HL-60 (cell line): ENCODE measurements around the gene ADAR.
"Not testable (repeated sequence)": the region's sequence is repeated elsewhere in the genome, so short reads cannot be mapped to it uniquely, and the experiment has no call there.

ENCODE experiments used
- DNase-seq, 2 experiments: peaks; one replicate each; pipeline ENCODE4 v3.0.0-alpha.2; 2010 to 2020; ENCODE audit warnings: low read depth in 1 of 2, low spot score in 1 of 2
- H3K27ac ChIP-seq: fragments of 250-450 bp; sonication (Bioruptor Pico); replicated peaks from 2 replicates; pipeline ENCODE4 v1.5.1; 2020; ENCODE audit warnings: mild to moderate bottlenecking, moderate library complexity
- H3K27me3 ChIP-seq: fragments of 250-450 bp; sonication (Bioruptor Pico); 2 replicates; pipeline ENCODE4 v1.5.1; 2021; ENCODE audit warnings: mild to moderate bottlenecking, moderate library complexity; ENCODE audit not compliant: insufficient read depth, poor library complexity, severe bottlenecking
- H3K4me3 ChIP-seq: replicated peaks from 2 replicates; pipeline ENCODE4 v1.5.1; 2011; ENCODE audit warnings: mild to moderate bottlenecking, control low read depth, low read length; ENCODE audit not compliant: insufficient read depth
- GABPA ChIP-seq: IDR thresholded peaks from 2 replicates; pipeline ENCODE4 v1.6.1; 2012; ENCODE audit warnings: low read depth
- POLR2AphosphoS5 ChIP-seq: IDR thresholded peaks from 2 replicates; pipeline ENCODE4 v1.6.1; 2012; ENCODE audit warnings: low read depth
- REST ChIP-seq: IDR thresholded peaks from 2 replicates; pipeline ENCODE4 v1.6.1; 2012; ENCODE audit warnings: low read depth; ENCODE audit not compliant: insufficient replicate concordance
- SPI1 ChIP-seq: IDR thresholded peaks from 2 replicates; pipeline ENCODE4 v1.6.1; 2012; ENCODE audit warnings: low read depth, mild to moderate bottlenecking, borderline replicate concordance
- long read RNA-seq: library from polyadenylated mRNA; unstranded; transcript quantifications from one replicate; pipeline ENCODE4 v2.0.0, GENCODE V29; 2020
- TF ChIP-seq, protein P1 (sequence below): IDR thresholded peaks from one replicate; pipeline ENCODE4 v1.5.1; 2011; ENCODE audit warnings: low read length, control low read depth, inconsistent platforms; ENCODE audit not compliant: insufficient read depth

ADAR gene, protein sequence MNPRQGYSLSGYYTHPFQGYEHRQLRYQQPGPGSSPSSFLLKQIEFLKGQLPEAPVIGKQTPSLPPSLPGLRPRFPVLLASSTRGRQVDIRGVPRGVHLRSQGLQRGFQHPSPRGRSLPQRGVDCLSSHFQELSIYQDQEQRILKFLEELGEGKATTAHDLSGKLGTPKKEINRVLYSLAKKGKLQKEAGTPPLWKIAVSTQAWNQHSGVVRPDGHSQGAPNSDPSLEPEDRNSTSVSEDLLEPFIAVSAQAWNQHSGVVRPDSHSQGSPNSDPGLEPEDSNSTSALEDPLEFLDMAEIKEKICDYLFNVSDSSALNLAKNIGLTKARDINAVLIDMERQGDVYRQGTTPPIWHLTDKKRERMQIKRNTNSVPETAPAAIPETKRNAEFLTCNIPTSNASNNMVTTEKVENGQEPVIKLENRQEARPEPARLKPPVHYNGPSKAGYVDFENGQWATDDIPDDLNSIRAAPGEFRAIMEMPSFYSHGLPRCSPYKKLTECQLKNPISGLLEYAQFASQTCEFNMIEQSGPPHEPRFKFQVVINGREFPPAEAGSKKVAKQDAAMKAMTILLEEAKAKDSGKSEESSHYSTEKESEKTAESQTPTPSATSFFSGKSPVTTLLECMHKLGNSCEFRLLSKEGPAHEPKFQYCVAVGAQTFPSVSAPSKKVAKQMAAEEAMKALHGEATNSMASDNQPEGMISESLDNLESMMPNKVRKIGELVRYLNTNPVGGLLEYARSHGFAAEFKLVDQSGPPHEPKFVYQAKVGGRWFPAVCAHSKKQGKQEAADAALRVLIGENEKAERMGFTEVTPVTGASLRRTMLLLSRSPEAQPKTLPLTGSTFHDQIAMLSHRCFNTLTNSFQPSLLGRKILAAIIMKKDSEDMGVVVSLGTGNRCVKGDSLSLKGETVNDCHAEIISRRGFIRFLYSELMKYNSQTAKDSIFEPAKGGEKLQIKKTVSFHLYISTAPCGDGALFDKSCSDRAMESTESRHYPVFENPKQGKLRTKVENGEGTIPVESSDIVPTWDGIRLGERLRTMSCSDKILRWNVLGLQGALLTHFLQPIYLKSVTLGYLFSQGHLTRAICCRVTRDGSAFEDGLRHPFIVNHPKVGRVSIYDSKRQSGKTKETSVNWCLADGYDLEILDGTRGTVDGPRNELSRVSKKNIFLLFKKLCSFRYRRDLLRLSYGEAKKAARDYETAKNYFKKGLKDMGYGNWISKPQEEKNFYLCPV
- long read RNA-seq, full-length matches to known transcripts = 8 of 100 reads
- long read RNA-seq, partial matches to known transcripts = 57 of 100 reads
- long read RNA-seq, other reads (novel, unspliced or antisense) = 35 of 100 reads

DNA sequence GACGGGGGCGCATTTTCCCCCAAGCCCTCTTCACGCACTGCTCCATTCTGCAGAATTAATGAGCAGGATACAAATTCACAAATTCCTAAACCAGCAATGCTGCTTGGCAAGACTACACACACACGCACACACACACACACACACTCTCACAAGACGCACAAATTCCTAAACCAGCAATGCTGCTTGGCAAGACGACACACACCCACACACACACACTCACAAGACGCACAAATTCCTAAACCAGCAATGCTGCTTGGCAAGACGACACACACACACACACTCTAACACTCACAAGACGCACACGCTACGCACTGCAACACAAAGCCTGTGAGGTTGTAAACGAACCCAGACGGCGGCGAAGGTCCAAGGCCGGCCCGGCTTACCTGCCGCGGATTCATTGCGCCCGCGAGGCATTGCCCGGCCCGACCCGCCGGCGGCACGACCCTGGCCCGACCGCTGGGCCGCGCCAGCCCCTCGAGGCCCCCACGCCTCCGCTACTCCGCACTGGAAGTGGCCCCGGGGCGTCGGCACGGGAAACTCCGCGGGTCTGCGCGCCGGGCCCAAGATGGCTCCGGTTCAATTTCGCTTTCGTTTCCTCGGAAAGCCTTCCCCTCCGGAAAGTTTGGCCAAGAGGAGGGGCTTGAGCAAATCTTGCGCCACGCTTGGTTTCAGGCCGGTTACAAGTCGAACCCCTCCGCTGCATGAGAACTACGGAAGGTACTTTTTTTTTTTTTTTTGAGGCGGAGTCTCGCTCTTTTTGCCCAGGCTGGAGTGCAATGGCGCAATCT lies at the start of gene ADAR:
Gene ADAR, minus strand, starts transcription at position 578 of the 788 bp plus-strand sequence. Its CDS starts 180 bp downstream, at position 398.
- peak within 1 kb of the TSS; percentile 64 for H3K27ac ChIP-seq
- H3K4me3 ChIP-seq = peak within 1 kb of the TSS; percentile 60
- no peaks in the 10 kb centered on the region for H3K27me3 ChIP-seq
- TF ChIP-seq, protein P1, sequence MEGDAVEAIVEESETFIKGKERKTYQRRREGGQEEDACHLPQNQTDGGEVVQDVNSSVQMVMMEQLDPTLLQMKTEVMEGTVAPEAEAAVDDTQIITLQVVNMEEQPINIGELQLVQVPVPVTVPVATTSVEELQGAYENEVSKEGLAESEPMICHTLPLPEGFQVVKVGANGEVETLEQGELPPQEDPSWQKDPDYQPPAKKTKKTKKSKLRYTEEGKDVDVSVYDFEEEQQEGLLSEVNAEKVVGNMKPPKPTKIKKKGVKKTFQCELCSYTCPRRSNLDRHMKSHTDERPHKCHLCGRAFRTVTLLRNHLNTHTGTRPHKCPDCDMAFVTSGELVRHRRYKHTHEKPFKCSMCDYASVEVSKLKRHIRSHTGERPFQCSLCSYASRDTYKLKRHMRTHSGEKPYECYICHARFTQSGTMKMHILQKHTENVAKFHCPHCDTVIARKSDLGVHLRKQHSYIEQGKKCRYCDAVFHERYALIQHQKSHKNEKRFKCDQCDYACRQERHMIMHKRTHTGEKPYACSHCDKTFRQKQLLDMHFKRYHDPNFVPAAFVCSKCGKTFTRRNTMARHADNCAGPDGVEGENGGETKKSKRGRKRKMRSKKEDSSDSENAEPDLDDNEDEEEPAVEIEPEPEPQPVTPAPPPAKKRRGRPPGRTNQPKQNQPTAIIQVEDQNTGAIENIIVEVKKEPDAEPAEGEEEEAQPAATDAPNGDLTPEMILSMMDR = no peak
- TF ChIP-seq REST = peak; percentile 59
- TF ChIP-seq GABPA = peak; percentile 50
- TF ChIP-seq SPI1 = peak; percentile 38; the same call in 1 of the 2 replicates
- peak; percentile 58 for TF ChIP-seq POLR2AphosphoS5
- DNase-seq = peak; percentile 95 to 98

DNA sequence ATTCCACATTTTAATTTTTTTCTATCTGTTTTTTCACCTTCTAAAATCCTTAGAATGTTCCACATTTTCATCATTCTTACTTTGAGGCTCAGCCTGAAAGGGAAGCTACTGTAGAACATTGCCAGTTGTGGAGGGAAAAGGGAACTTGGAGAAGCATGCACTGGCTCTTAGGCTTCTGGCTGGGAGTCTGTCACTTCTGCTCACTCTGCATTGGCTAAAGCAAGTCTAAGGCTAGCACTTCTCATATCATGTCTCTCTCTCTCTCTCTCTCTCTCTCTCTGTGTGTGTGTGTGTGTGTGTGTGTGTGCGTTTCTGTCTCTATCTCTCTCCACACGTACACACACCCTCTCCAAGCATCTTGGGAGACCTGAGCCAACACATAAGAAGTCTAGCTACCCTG lies 49.6 kb upstream of the ADAR start:
- TF ChIP-seq GABPA (no peak), POLR2AphosphoS5 (no peak), SPI1 (peak; percentile 49), REST (no peak)
- TF ChIP-seq, protein P1 = no peak

GRCh38 chr1:154652893-154653292 lies 44.9 kb upstream of the ADAR start:
- Histone ChIP-seq H3K27me3 (no peaks in the 10 kb centered on the region), H3K4me3 (no peak overlapping the region), H3K27ac (no peak overlapping the region)
- no peak for DNase-seq
- TF ChIP-seq, protein P1 = no peak
- TF ChIP-seq GABPA (no peak), SPI1 (no peak), POLR2AphosphoS5 (no peak), REST (no peak)

More for the DNA sequence above, 49.6 kb upstream of the ADAR start:
- Histone ChIP-seq H3K27ac (no peak overlapping the region), H3K27me3 (no peaks in the 10 kb centered on the region), H3K4me3 (no peak overlapping the region)
- DNase-seq = peak in 1 of 2 experiments; percentile 78

- H3K27me3 ChIP-seq, H3K4me3 ChIP-seq, H3K27ac ChIP-seq, DNase-seq: not testable (repeated sequence)
These were observed 36.7 kb upstream of the ADAR start for GRCh38 chr1:154644724-154645123.
